ENCODE results near the gene DHX16.

The DHX16 gene

DNA sequence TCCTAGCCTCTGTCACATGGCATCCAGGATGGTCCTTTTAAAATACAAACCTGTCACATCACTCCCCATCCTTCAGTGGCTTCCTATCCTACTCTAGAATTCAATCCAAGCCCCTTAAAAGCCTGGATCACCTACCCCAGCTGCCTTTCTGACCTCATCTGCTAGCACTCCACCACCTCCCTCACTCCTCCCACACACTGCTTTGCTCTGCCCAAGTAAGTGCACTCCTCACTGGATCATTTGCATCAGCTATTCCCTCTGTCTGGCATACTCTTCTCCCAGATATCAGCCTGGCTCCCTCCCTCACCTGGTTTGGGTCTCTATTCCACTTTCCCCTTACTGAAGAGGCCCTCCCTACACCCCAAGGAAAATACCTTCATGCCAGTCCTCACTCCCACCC, 15.4 kb downstream of the DHX16 start:
- no peak overlapping the region for H3K4me3 ChIP-seq (ENCODE audit: low read length)
- H3K4me1 ChIP-seq (ENCODE audit: control insufficient read depth, insufficient read depth, low read length), result no peaks in the 10 kb centered on the region
- no peaks in the 10 kb centered on the region for H3K27me3 ChIP-seq (ENCODE audit: control insufficient read depth, insufficient read depth, low read length)
- H3K9me3 ChIP-seq (ENCODE audit: control insufficient read depth, low read length), result no peaks in the 10 kb centered on the region
- H3K9ac ChIP-seq (ENCODE audit: low read length), result no peak overlapping the region
- H3K36me3 ChIP-seq (ENCODE audit: control insufficient read depth, insufficient read depth, low read length), result peaks cover 45% of the 10 kb centered on the region

- H3K9ac ChIP-seq (ENCODE audit: low read length), result no peak overlapping the region
- H3K4me3 ChIP-seq (ENCODE audit: low read length), result no peak overlapping the region
- no peaks in the 10 kb centered on the region for H3K9me3 ChIP-seq (ENCODE audit: control insufficient read depth, low read length)
- no peaks in the 10 kb centered on the region for H3K4me1 ChIP-seq (ENCODE audit: control insufficient read depth, insufficient read depth, low read length)
- no peaks in the 10 kb centered on the region for H3K27me3 ChIP-seq (ENCODE audit: control insufficient read depth, insufficient read depth, low read length)
- peaks cover 46% of the 10 kb centered on the region for H3K36me3 ChIP-seq (ENCODE audit: control insufficient read depth, insufficient read depth, low read length)
Measured at GRCh38 chr6:30656513-30656912, 16.3 kb downstream of the DHX16 start.

DNA sequence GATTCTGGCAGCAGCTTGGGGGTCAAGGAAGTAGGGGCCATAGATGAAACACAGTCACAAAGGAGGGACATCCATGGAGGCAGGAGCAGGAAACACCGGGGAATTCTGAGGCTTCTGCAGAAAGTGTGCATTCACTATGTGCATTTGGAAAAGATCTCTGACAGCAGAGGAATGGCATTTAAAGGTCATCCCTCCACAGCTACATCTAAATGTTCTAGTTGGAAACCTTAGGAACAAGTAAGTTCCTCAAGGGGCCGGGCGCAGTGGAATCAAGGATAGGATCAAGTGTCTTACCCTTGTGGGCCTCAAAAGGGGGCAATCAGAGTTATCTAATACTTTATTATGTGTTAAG, 17.1 kb downstream of the DHX16 start:
- Histone ChIP-seq H3K9ac (ENCODE audit: low read length) (no peak overlapping the region), H3K9me3 (ENCODE audit: control insufficient read depth, low read length) (no peaks in the 10 kb centered on the region), H3K27me3 (ENCODE audit: control insufficient read depth, insufficient read depth, low read length) (no peaks in the 10 kb centered on the region), H3K4me1 (ENCODE audit: control insufficient read depth, insufficient read depth, low read length) (no peaks in the 10 kb centered on the region), H3K4me3 (ENCODE audit: low read length) (no peak overlapping the region), H3K36me3 (ENCODE audit: control insufficient read depth, insufficient read depth, low read length) (peaks cover 43% of the 10 kb centered on the region)

- Histone ChIP-seq H3K4me3 (ENCODE audit: low read length) (no peak overlapping the region), H3K36me3 (ENCODE audit: control insufficient read depth, insufficient read depth, low read length) (peaks cover 43% of the 10 kb centered on the region), H3K9ac (ENCODE audit: low read length) (no peak overlapping the region), H3K4me1 (ENCODE audit: control insufficient read depth, insufficient read depth, low read length) (no peaks in the 10 kb centered on the region), H3K27me3 (ENCODE audit: control insufficient read depth, insufficient read depth, low read length) (no peaks in the 10 kb centered on the region), H3K9me3 (ENCODE audit: control insufficient read depth, low read length) (no peaks in the 10 kb centered on the region)
Measured at GRCh38 chr6:30654798-30655742, 17.7 kb downstream of the DHX16 start.

- peaks cover 27% of the 10 kb centered on the region for H3K36me3 ChIP-seq (ENCODE audit: control insufficient read depth, insufficient read depth, low read length)
Measured at GRCh38 chr6:30651143-30651542, 21.7 kb downstream of the DHX16 start.

GRCh38 chr6:30647242-30648116, 25.3 kb downstream of the DHX16 start:
- no peaks in the 10 kb centered on the region for H3K27me3 ChIP-seq (ENCODE audit: control insufficient read depth, insufficient read depth, low read length)
- H3K4me3 ChIP-seq (ENCODE audit: low read length), result peak overlapping the region; percentile 77
- H3K4me1 ChIP-seq (ENCODE audit: control insufficient read depth, insufficient read depth, low read length), result peaks cover 11% of the 10 kb centered on the region
- H3K36me3 ChIP-seq (ENCODE audit: control insufficient read depth, insufficient read depth, low read length), result peaks cover 7% of the 10 kb centered on the region
- H3K9me3 ChIP-seq (ENCODE audit: control insufficient read depth, low read length), result no peaks in the 10 kb centered on the region
- peak overlapping the region; percentile 93 for H3K9ac ChIP-seq (ENCODE audit: low read length)

More at GRCh38 chr6:30651143-30651542, 21.7 kb downstream of the DHX16 start:
- H3K27me3 ChIP-seq (ENCODE audit: control insufficient read depth, insufficient read depth, low read length), result no peaks in the 10 kb centered on the region
- no peaks in the 10 kb centered on the region for H3K9me3 ChIP-seq (ENCODE audit: control insufficient read depth, low read length)
- no peak overlapping the region for H3K4me3 ChIP-seq (ENCODE audit: low read length)
- no peak overlapping the region for H3K9ac ChIP-seq (ENCODE audit: low read length)
- H3K4me1 ChIP-seq (ENCODE audit: control insufficient read depth, insufficient read depth, low read length), result peaks cover 6% of the 10 kb centered on the region

- peak within 1 kb of the TSS; percentile 77 for H3K4me3 ChIP-seq (ENCODE audit: low read length)
- peaks cover 1% of the 10 kb centered on the region for H3K36me3 ChIP-seq (ENCODE audit: control insufficient read depth, insufficient read depth, low read length)
- H3K9ac ChIP-seq (ENCODE audit: low read length), result peak within 1 kb of the TSS; percentile 93
- H3K4me1 ChIP-seq (ENCODE audit: control insufficient read depth, insufficient read depth, low read length), result peaks cover 11% of the 10 kb centered on the region
- H3K9me3 ChIP-seq (ENCODE audit: control insufficient read depth, low read length), result no peaks in the 10 kb centered on the region
- no peaks in the 10 kb centered on the region for H3K27me3 ChIP-seq (ENCODE audit: control insufficient read depth, insufficient read depth, low read length)
Measured at GRCh38 chr6:30646450-30647241, 26.2 kb downstream of the DHX16 start, which contains the start of gene C6orf136. C6orf136 (plus strand) TSS chr6:30647133; CDS start chr6:30647232, 99 bp downstream.

- Histone ChIP-seq H3K27me3 (ENCODE audit: control insufficient read depth, insufficient read depth, low read length) (no peaks in the 10 kb centered on the region), H3K36me3 (ENCODE audit: control insufficient read depth, insufficient read depth, low read length) (no peaks in the 10 kb centered on the region), H3K4me3 (ENCODE audit: low read length) (no peak overlapping the region), H3K9ac (ENCODE audit: low read length) (peak overlapping the region; percentile 93), H3K9me3 (ENCODE audit: control insufficient read depth, low read length) (no peaks in the 10 kb centered on the region), H3K4me1 (ENCODE audit: control insufficient read depth, insufficient read depth, low read length) (peaks cover 11% of the 10 kb centered on the region)
Measured at GRCh38 chr6:30645989-30646388, 26.8 kb downstream of the DHX16 start.

- Histone ChIP-seq H3K36me3 (ENCODE audit: control insufficient read depth, insufficient read depth, low read length) (no peaks in the 10 kb centered on the region), H3K9me3 (ENCODE audit: control insufficient read depth, low read length) (no peaks in the 10 kb centered on the region), H3K27me3 (ENCODE audit: control insufficient read depth, insufficient read depth, low read length) (no peaks in the 10 kb centered on the region), H3K9ac (ENCODE audit: low read length) (no peak overlapping the region), H3K4me3 (ENCODE audit: low read length) (no peak overlapping the region), H3K4me1 (ENCODE audit: control insufficient read depth, insufficient read depth, low read length) (peaks cover 11% of the 10 kb centered on the region)
Measured at GRCh38 chr6:30644769-30645168, 28.0 kb downstream of the DHX16 start.

GRCh38 chr6:30643656-30644055, 29.1 kb downstream of the DHX16 start:
- H3K9ac ChIP-seq (ENCODE audit: low read length), result no peak overlapping the region
- H3K36me3 ChIP-seq (ENCODE audit: control insufficient read depth, insufficient read depth, low read length), result no peaks in the 10 kb centered on the region
- H3K9me3 ChIP-seq (ENCODE audit: control insufficient read depth, low read length), result no peaks in the 10 kb centered on the region
- no peak overlapping the region for H3K4me3 ChIP-seq (ENCODE audit: low read length)
- peaks cover 11% of the 10 kb centered on the region for H3K4me1 ChIP-seq (ENCODE audit: control insufficient read depth, insufficient read depth, low read length)
- no peaks in the 10 kb centered on the region for H3K27me3 ChIP-seq (ENCODE audit: control insufficient read depth, insufficient read depth, low read length)

DNA sequence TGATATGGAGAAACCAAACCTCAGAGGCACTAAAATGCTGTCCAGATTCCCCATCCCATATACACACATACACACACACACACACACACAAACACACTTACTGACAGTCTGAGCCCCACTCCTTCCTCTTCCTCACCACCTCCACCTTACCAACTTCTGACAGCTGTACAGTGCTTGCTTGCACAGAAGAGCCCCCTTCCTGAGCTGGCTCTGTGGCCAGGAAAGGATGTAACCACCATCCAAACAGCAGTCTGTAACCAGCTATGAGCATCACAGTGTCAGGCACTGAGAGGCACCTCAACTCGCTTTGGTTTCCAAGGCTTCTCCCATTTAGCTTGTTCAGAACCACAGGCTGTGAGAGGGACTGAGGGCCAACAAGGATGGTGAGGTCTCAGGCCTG, 31.8 kb downstream of the DHX16 start:
- H3K9me3 ChIP-seq (ENCODE audit: control insufficient read depth, low read length), result no peaks in the 10 kb centered on the region
- H3K36me3 ChIP-seq (ENCODE audit: control insufficient read depth, insufficient read depth, low read length), result no peaks in the 10 kb centered on the region
- H3K27me3 ChIP-seq (ENCODE audit: control insufficient read depth, insufficient read depth, low read length), result no peaks in the 10 kb centered on the region
- H3K4me3 ChIP-seq (ENCODE audit: low read length), result no peak overlapping the region
- peaks cover 4% of the 10 kb centered on the region for H3K4me1 ChIP-seq (ENCODE audit: control insufficient read depth, insufficient read depth, low read length)
- H3K9ac ChIP-seq (ENCODE audit: low read length), result no peak overlapping the region

Data from mucosa of stomach (tissue), 1 donor.